NCI-H2196 (cell line): ENCODE results near the gene FBN1.

Experiments
- DNase-seq: peaks from one replicate; lab custom pipeline; 2025; ENCODE audit not compliant: unreplicated experiment; lab: John Stamatoyannopoulos, UW

FBN1 gene

DNA sequence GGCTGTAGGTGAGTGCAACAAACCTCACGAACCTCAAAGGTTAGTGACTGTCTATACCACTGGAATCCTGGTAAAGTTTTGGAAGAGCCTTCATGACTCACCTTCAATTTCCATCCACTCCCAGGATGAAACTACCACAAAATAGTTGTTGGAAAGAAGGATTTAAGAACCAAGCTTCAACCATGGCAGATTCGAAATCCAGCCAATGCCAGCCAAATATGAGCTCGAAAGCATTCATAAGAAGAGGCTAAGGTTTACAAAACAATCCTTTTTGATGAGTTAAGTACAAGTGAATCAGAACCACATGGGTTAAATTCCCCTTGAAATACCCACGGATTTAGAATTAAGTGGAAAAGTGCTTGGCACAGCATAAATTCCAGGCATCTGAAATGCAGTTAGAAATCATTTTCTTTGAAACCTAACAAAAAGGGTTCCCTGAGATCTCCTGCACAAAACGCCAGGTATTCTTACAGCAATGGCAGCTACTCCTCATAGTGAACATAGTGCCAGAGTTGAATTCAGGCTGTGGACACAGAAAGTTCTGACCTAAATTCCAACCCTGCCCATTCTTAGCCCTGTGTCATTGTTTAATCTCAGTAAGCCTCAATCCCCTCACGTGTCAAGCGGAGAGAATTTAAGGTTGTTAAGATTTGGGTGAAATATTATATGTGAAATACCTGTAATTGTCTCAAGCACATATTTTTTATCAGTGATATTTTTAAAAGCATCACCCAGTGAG lies 89.2 kb downstream of the FBN1 start:
- no peak for DNase-seq

DNA sequence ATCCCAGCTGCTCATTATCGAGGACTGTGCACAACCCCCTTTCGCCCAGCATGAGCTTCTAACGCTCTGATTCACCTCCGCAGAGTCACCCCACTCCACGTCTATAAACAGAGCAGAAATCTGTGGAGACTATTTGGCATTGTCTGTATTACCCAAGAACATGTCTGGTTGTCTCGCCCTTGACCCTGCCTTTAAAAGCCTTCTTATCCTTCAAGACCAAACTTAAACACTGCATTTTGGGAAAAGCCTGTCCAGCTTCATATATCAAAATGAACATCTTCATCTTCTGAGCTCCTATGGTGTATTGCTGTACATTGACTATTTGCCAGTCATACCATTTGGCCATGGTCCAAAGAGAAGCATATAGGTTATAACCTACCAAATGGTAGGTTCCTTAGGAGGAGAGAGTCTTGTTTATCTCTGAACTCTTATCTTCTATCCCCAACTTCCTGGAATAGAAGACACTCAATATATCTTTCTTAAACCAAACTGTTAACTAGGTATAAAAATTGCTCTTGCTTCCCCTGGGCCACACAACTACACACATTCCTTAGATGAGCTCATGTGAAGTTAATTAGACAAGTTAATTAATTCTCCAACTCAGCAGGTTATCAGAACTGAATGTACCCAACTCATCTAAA lies 90.1 kb downstream of the FBN1 start:
- DNase-seq = no peak

DNA sequence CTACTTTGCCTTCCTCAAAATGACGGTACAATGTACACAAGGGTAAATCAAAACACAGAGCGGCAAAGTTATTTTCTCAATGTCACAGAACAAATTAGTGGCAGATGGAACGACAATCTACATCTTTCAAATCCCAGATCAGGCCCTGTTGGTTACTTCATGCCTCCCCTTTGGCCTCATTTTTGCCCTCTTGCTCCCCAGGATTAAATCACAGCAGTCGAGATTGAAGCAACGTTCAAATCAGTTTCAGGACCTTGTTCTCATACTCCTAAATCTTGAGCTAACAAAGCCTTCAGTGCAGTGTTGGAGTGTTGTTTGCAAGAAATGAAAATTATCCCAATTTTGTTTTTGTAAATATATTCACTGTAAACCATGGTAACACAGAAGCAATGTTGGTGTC lies 91.4 kb downstream of the FBN1 start:
- DNase-seq = no peak

DNA sequence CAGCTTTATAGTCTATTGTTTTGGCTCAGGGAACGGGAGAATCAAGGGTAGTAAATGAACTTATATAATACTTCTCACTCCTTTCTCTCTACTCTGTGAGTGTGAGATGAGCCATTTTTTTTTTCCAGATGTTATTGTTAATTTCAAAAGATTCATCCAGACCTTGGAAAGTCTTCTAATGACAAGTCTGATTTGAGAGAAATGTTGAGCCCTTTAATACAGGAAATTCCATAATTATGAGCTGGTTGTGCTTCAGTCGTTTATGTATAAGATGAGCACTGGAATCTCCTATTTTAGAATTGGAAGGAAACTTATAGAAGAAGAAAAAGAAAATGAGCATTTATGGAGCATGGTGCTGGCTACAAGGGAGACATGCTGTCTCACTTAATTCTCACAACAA lies 92.0 kb downstream of the FBN1 start:
- DNase-seq = no peak

DNA sequence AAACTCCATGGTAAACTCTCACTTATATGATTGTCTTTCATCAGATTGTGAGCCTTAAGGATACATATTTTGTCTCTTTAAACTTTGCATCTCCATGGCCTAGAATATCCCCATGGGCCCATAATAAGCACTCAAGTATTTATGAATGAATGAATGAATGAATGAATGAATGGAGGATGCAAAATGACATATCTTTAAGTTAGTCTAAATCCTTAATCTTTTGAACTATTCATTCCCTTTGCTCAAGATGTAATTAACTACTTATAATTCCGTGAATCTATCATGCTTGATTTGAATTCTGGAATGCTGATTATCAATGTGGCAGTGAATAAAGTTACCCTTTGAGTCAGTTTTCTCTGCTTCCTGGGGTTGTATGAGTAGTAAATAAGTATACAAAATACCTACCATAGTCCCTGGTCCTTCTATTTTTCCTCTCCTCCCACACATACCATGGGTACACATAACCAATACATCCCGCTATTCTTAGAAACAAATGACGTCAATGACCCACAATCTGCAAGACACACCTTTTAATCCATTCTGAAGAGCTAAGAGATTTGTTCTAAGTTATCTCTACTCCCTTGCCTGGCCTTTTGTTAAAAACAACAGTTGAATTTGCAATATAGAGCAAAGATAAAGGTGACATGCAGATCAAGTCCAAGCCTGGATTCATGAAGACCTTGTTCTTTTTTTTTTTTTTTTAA lies 94.5 kb downstream of the FBN1 start:
- DNase-seq = no peak

DNA sequence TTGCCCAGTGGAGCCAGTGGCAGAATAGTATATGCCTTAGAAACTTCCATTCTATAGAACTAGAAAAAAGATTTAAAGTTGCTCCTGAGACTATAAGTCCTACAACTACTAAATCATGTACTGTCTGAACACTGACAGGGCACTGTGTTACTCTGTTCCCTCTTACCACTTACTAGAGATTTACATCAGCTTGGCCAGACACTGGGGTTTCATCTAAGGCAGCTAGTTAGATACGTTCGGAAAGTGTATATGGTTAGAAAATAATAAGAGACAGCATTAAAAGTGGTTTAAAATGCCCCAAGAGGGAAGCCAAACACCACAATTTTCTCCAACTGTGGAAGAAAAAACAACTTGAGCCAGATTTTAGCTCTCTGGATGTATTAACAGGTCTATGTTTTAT lies 97.1 kb downstream of the FBN1 start:
- DNase-seq = no peak

DNA sequence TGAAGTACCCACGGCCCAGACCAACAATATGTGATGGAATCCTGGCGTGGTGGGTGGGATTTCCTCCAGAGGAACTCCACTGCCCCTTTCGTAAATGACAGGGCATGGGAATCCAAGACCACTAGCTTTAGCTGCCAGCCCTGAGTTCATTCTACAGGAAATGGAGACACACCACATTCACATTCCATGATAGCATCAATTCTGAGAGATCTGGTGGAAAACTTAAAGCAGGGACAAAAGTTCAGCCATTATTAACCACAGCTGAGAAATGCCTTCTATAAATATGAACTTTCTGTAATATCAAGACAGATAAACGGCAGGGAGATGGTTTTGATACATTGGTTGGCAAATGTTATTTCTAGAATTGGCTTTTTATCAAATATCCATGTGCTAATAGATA lies 98.2 kb downstream of the FBN1 start:
- DNase-seq = no peak

DNA sequence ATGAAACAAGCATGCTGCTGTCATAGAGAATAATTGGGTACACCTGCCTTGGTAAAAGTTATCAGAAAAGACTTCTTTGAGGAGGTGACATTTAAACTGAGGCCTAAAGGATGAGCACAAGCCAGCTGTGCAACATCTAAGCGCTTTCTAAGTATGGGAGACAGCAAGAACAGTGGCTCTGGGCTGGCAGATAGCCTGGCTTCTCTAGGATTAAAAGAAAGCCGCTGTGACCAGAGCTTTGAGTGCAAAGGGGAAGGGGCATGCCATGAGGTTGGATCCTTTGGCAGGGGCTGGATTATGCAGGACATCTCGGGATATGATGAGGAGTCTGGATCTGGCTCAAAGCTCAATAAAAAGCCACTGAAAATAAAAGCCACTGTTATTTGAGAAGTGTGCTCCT lies 99.2 kb downstream of the FBN1 start:
- no peak for DNase-seq

DNA sequence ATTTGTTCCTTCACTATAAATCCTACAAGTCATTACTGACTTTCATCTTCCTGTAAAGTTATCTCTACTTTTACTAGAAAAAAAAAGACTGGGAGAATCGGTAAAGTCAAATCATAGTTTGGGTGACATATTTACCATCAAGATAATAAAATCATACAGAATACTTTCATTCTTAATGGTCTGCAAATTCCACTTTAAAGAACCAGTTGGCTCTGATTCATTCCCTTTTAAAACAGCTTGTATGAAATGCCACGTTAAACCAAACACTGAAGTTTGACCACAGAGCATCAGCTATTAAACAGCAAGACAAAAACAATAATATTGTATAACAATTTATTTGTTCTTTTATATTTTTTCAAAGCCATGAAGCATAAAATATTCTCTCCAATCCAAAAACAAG lies 100.7 kb downstream of the FBN1 start:
- no peak for DNase-seq

DNA sequence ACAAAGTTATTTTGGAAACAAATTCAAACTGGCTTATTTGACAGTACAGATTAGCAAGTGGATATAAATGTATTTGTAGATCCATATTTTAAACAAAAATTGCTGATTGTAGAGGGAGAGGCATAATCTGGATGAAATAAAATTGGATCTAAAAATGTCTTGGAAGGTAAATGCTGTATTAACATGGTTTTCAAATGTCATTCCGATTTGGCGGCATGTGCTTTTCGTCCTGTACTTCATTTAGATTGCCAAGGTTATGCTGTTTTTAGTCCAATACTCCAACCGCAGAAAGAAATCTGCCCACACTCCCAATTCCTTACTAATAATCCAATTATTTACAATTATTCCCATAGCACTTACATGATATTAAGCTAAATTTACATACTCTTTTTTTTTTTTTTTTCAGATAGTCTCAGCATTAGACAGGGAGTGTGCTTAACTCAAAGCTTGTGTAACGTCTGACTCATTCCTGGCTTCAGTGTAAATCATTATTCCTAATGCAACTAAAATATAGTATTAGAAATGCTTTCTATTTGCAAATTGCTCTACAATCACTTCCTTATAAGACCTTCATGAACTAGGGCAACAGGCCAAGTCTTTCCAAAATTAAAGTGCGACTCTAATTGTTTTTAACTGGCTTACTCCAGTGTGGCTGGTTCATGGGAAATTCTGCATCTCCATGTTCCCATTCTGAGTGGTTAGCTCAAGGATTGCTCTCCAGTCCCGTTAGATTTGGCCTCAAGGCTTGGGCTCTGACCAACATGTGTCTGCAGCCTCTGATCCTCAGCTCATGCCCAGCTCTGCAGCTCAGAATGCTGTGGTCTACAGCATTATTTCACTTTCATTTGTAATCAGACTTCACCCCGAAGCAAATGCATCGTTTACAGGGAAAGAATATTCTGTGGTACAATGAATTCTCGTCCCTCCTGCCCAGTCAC lies 103.9 kb downstream of the FBN1 start:
- no peak for DNase-seq

DNA sequence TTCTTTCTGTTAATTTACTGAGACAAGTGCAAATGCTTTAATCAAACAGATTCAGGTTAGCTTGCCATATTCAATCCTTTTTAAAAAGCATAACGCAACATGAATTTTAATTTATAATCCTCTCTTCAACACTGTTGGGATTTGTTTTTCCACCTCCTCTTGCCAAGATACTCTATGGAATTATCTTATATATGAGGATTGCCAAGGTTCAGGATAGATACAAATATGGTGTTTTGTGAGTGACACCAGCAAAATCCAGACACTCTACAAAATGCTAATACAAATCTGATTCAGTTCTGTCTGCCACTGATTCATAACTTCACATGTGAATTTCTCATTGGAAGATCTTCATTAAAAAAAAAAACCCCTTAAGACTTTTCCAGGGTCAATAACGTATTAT lies 104.8 kb downstream of the FBN1 start:
- no peak for DNase-seq

DNA sequence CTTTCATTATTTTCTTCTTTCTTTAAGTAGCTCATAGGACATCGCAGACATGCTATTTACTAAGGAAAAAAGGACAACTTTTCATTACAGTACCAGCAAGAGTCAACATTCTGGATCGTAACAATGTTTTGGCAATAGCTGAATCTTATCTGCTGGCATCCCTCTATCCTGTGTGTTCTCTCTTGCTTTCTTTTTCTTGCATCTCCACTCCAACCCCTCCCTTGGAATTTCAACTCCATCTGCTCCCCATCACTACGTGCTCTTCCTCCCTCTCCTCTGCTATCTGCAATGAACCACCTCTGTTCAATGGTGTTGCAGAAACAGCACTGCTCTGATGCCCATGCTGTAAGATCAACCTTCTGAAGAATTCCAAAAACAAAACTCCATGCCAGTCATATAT lies 106.6 kb downstream of the FBN1 start:
- no peak for DNase-seq

DNA sequence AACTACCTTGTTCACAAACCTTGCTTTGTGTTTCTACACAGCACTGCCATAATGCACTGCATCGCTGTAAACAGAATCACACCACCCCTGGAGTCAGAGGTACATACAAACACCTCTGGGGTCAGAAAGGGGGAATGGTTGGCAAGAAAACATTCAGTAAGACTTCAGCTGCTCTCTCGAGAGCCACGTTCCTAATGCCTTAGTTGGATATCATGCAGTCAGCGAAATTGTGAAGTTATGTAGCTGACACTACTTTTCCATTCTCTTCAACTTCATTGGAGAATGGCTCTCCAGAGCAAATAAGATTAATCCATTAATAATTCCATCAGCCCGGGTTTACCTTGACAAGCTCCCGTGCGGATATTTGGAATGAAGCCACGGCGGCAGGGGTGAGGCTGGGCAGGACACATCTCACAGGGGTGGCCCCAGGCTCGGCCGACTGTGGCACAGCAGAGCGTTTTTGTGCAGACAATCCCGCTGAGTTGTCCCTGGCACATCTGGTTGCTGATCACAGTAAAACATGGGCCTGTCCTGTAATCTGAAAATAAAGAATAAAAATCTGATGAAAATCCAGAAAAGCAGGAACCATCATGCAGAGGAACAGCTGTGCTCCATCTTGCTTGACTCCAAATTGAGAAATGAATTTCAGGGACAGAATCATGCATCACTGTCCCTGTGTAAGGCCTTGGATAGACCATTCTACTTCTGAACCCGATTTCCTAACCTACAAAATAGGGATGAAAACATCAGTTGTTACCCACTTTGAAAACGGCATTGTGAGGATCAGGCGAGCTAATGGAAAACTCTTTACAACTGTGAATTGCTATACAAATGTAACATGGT lies 108.0 kb downstream of the FBN1 start:
- DNase-seq = no peak

DNA sequence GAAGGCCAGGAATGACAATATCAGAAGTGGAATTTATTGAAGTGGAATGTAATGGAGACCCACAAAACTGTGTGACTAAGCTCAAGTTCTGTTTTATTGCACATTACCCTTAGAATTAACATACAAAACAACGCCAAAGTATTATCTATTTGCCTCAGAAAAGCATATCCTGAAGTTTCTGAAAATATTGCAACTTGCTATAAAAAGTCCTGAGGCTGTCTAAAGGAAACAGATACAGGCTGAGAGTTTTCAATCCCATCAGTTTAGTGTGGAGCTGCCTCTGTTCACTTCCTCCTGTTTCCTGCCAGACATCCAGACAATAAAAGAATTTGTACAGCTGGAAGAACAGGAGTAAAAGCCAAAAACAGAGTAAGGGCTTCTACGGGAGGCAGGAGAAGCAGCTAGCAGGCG lies 108.8 kb downstream of the FBN1 start:
- DNase-seq = no peak

DNA sequence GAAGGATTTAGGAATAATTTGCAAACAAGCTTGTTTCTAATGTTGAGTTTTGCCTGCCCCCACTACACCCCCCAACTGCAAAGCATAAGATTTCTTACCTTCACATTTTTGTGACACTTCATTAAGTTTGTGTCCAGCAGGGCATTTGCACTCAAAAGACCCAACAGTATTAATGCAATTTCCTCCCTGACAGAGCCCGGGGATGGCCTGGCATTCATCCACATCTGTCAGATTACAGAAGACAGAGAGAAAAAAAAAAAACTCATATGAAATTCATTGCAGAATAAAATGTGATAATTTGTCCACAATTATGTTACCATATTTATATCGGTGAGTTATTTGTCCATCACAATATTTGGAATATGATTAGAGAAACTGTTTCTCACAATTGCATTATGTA lies 111.5 kb downstream of the FBN1 start:
- DNase-seq = no peak

DNA sequence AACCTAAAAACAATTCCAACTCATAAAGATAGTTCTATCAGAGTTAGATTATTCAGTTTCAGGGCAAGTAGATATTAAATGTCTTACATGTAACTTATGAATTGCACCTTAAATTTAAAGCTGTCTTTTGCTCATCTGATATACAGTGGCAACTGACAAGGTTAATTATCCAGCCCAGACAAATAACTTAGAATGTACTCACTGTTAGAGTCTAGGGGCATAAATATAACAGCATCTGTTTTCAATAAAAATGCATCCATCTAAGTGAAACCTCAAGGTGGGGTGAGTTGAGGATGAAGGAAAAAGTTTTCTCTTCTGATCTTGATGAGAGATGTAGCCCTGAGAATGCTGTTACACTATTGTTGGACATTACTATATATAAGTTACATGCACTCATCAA lies 112.6 kb downstream of the FBN1 start:
- DNase-seq = no peak

DNA sequence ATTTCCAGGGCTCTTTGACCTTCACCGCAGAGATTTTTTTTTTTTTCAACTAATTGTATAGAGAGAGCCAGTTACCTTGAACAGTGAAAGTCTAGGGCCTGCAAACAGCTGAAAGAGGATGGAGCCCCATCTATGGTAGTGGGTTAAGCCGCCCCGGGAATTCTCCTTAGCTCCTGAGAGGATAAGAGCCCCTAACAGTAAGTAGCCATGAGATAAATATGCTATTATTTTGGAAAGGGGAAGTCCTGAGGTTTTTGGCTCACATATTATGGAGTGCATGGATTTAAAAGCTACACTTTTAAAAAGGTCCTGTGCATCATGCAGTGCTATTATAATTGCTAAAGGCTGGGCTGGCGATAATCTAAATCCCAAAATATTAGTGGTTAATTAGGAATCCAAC lies 115.0 kb downstream of the FBN1 start:
- no peak for DNase-seq

DNA sequence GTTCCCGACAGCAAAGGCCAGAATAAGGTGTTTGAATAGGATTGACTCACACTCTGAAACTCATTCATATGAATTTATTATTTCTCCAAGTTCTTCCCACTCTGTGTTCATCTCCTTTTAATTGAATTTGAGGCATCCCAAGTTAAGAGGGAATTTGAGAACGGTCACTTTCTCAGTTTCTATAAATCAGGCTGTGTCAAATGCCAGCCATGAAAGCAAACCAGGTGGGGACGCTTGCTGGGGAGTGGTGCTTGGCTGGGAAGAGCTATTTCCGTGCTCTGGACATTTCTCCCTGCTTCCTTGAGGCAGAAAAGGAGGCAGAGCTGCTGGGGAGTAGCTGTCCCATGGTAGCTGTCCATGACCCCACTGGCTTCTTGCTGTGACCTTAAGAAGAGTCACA lies 116.6 kb downstream of the FBN1 start:
- no peak for DNase-seq

DNA sequence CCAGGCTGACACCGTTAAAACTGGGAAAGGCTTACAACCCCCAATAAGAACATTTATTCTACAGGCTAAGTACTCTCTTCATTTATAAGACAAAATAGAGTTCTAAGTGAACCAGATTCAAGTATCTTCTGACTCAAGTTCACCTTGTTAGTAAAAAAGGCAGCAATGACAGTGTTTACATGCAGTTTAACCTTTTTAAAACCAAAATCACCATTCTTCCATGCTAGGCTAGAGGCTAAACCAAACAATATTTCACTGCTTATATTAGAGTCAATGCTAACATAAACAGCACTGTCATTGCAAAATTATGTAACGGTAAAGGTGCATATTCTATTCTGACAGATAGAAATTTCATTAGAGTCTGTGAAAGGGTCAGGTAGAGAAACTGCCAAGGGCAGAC lies 118.0 kb downstream of the FBN1 start:
- DNase-seq = no peak

DNA sequence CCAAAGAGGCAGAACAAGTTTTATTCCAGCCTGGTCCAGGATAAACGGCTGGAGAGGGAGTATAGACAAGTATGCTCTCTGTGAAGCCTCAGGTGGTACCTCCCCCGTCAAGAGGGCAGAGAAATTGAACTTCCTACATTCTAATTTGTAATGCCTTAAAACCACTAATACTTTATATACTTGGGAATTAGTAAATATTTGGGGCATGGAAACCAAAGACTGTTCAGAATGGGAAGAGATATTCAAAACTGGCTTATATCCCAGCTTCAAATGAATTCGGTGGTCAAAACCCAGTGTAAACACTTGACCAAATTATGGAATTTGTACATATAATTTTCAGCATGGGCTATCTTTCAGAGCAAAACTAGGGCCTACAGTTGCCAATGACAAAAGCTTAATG lies 122.6 kb downstream of the FBN1 start:
- no peak for DNase-seq
